K562 (cell line): ENCODE results near the gene SACM1L. TPM values are rescaled to one million over a fixed set of nuclear protein-coding genes. Genes with fewer than 3 reads are reported as not detected.
A peak's percentile ranks its signal among the peaks of the same experiment; 100 is the strongest.

Experiments
- ATAC-seq: fragments of 200-7000 bp; cut with Tn5 transposase; 3 replicates; pipeline ENCODE4 v1.9.1; 2020; ENCODE audit warnings: moderate library complexity
- BruUV-seq: library from RNA; stranded (reverse); fragments of 400-500 nt; replicated peaks from 2 replicates; lab custom pipeline; 2021; lab: Mats Ljungman, UMichigan
- CTCF ChIA-PET: fragments of 300-600 bp; formaldehyde crosslinking; extraction: SDS; loops from one replicate; lab custom pipeline; 2021; ENCODE audit warnings: low intra/inter-chr PET ratio; lab: Yijun Ruan, JAX
- POLR2A ChIA-PET: fragments of 300-600, 350-650 bp; sonication (Branson Sonifier 250); formaldehyde crosslinking; extraction: SDS; loops from one replicate; lab custom pipeline; 2021; ENCODE audit warnings: antibody characterized with exemption, inconsistent platforms; lab: Yijun Ruan, JAX
- DNase-seq, 4 experiments: peaks; one replicate each; pipeline versions ENCODE4 v3.0.0 to v3.0.0-alpha.2; 2011 to 2018; ENCODE audit warnings: low spot score in 3 of 4, mixed read lengths in 3 of 4; ENCODE audit errors: extremely low read depth in 1 of 4
- FAIRE-seq: peaks from 2 replicates; lab custom pipeline; 2011; peaks lifted over from hg19 to GRCh38; lab: Jason Lieb, UNC
- H2AFZ ChIP-seq: 2 replicates; pipeline ENCODE4 v1.6.0; 2011; ENCODE audit warnings: low read depth, low read length, control low read depth, inconsistent platforms
- H3K27ac ChIP-seq: fragments of 200-600 bp; 3 replicates; pipeline ENCODE4 v1.8.0; 2011; ENCODE audit warnings: low read depth, mild to moderate bottlenecking, control low read depth, inconsistent platforms, low read length, moderate library complexity, mixed read lengths; ENCODE audit errors: extremely low read depth
- H3K27me3 ChIP-seq, 2 experiments: fragments of 300-600 bp in 1 of 2; 2 replicates in 1 of 2; 3 replicates in 1 of 2; pipeline versions ENCODE4 v1.6.0 to v1.8.0; 2011; ENCODE audit warnings: inconsistent platforms in 2 of 2, low read length in 2 of 2, mild to moderate bottlenecking in 1 of 2, mixed read lengths in 1 of 2, moderate library complexity in 1 of 2; ENCODE audit not compliant: control insufficient read depth in 2 of 2, insufficient read depth in 2 of 2
- H3K36me3 ChIP-seq: fragments of 300-600 bp; 3 replicates; pipeline ENCODE4 v1.8.0; 2011; ENCODE audit warnings: mild to moderate bottlenecking, low read length, inconsistent platforms; ENCODE audit not compliant: control insufficient read depth, insufficient read depth
- H3K4me1 ChIP-seq, 2 experiments: fragments of 200-600 bp in 1 of 2; replicated peaks in 1 of 2; 2 replicates in 1 of 2; 3 replicates in 1 of 2; pipeline versions ENCODE4 v1.5.1 to v1.8.0; 2011; ENCODE audit warnings: inconsistent platforms in 2 of 2, low read length in 2 of 2, mild to moderate bottlenecking in 1 of 2, mixed read lengths in 1 of 2, moderate library complexity in 1 of 2; ENCODE audit not compliant: control insufficient read depth in 2 of 2, insufficient read depth in 2 of 2
- H3K4me2 ChIP-seq: 2 replicates; pipeline ENCODE4 v1.6.1; 2011; ENCODE audit warnings: low read length, control low read depth, inconsistent platforms, mixed read lengths; ENCODE audit not compliant: insufficient read depth
- H3K4me3 ChIP-seq: fragments of 200-600 bp; sonication (generic), shearing (Covaris generic); 2 replicates; pipeline ENCODE4 v1.5.1; 2016; ENCODE audit warnings: control low read depth, inconsistent platforms
- H3K79me2 ChIP-seq: fragments of 200-600 bp; 3 replicates; pipeline ENCODE4 v1.8.0; 2011; ENCODE audit warnings: low read length, inconsistent platforms; ENCODE audit not compliant: control insufficient read depth, insufficient read depth
- H3K9ac ChIP-seq, 2 experiments: 2 replicates each; pipeline versions ENCODE4 v1.6.0 to v1.6.1; 2011; ENCODE audit warnings: low read depth in 2 of 2, low read length in 2 of 2, control low read depth in 1 of 2, inconsistent platforms in 1 of 2, mild to moderate bottlenecking in 1 of 2, mixed read lengths in 1 of 2; ENCODE audit not compliant: insufficient read depth in 1 of 2
- H3K9me1 ChIP-seq: one replicate; pipeline ENCODE4 v1.6.0; 2011; ENCODE audit warnings: inconsistent platforms, mild to moderate bottlenecking, low read length, moderate library complexity; ENCODE audit not compliant: control insufficient read depth, insufficient read depth
- H3K9me3 ChIP-seq: replicated peaks from 2 replicates; pipeline ENCODE4 v1.5.1; 2011; ENCODE audit warnings: low read depth, low read length, inconsistent platforms; ENCODE audit not compliant: control insufficient read depth, insufficient read depth
- H4K20me1 ChIP-seq: replicated peaks from 2 replicates; pipeline ENCODE4 v1.6.1; 2011; ENCODE audit warnings: low read length, inconsistent platforms, mixed read lengths; ENCODE audit not compliant: control insufficient read depth, insufficient read depth
- BRD9 ChIP-seq: fragments of 450-650 bp; IDR thresholded peaks from 2 replicates; pipeline ENCODE4 v1.6.1; 2018; ENCODE audit warnings: low read depth; ENCODE audit not compliant: partially characterized antibody
- C11orf30 ChIP-seq: fragments of 450-650 bp; IDR thresholded peaks from 2 replicates; pipeline ENCODE4 v1.6.1; 2016; ENCODE audit warnings: low read depth, mild to moderate bottlenecking
- CHCHD3 ChIP-seq: fragments of 250-450 bp; sonication (Bioruptor Pico); IDR thresholded peaks from 2 replicates; pipeline ENCODE4 v2.1.2; 2022; ENCODE audit warnings: mild to moderate bottlenecking
- CUX1 ChIP-seq: fragments of 200-800 bp; sonication (Bioruptor generic); IDR thresholded peaks from 2 replicates; pipeline ENCODE4 v1.6.1; 2016; ENCODE audit warnings: missing genetic modification characterization, missing compliant biosample characterization
- ERF ChIP-seq: fragments of 450-650 bp; formaldehyde crosslinking; IDR thresholded peaks from 2 replicates; pipeline ENCODE4 v1.4.0; 2020; ENCODE audit warnings: mild to moderate bottlenecking, mixed read lengths
- FOXA1 ChIP-seq: fragments of 450-650 bp; IDR thresholded peaks from 2 replicates; pipeline ENCODE4 v1.6.1; 2016; ENCODE audit warnings: mild to moderate bottlenecking, borderline replicate concordance
- MAFG ChIP-seq: fragments of 450-650 bp; conservative IDR thresholded peaks from 2 replicates; pipeline ENCODE4 v1.6.1; 2016; ENCODE audit warnings: missing genetic modification characterization, missing compliant biosample characterization
- MTA2 ChIP-seq: fragments of 450-650 bp; IDR thresholded peaks from 2 replicates; pipeline ENCODE4 v1.6.1; 2016; ENCODE audit warnings: low read depth
- RFX5 ChIP-seq: IDR thresholded peaks from 2 replicates; pipeline ENCODE4 v1.6.1; 2011; ENCODE audit warnings: low read depth, mild to moderate bottlenecking, improper control_type of control experiment, low read length
- TAL1 ChIP-seq: fragments of 450-650 bp; IDR thresholded peaks from 2 replicates; pipeline ENCODE4 v1.6.1; 2016; ENCODE audit warnings: mild to moderate bottlenecking
- ZNF316 ChIP-seq: fragments of 450-650 bp; IDR thresholded peaks from 2 replicates; pipeline ENCODE4 v1.6.1; 2016
- in situ Hi-C: fragments of 300-500 bp; cut with MboI; formaldehyde crosslinking; loops from 4 replicates; pipeline ENCODE4 v1.15.0; 2018; ENCODE audit warnings: inconsistent platforms, mixed read lengths
- intact Hi-C: fragments of 100-400 bp; cut with micrococcal nuclease; formaldehyde crosslinking; loops from 2 replicates; pipeline ENCODE4 v1.14.2; 2022
- polyA plus RNA-seq, 8 experiments: library from polyadenylated mRNA; depleted of rRNA in 4 of 8; stranded (reverse) in 5 of 8; unstranded in 3 of 8; fragments of >200 nt; fragmentation: Nextera tagmentation in 2 of 8; fragmentation: Illumina TruSeq in 1 of 8; extraction: Ambion mirVana in 2 of 8; extraction: Trizol in 1 of 8; gene quantifications; 2 replicates each; pipeline versions ENCODE4 v1.2.1 to v1.2.3, GENCODE V29; 2011 to 2014; ENCODE audit warnings: inconsistent platforms in 1 of 8, missing spikeins in 1 of 8
- total RNA-seq, 7 experiments: library from RNA; depleted of rRNA in 6 of 7; stranded (reverse); fragments of >200 nt in 6 of 7; fragmentation: Illumina TruSeq in 2 of 7; extraction: Trizol in 2 of 7; gene quantifications; 2 replicates each; pipeline versions ENCODE4 v1.2.1 to v1.2.3, GENCODE V29; 2011 to 2021; ENCODE audit warnings: low replicate concordance in 1 of 7

The SACM1L gene
- total and polyA plus RNA-seq, 9 of the 15 experiments (the other 6 are each of a cell fraction or from before 2014, with no cell fraction given) = 25.7 to 67.2 (median 40.3) TPM

GRCh38 chr3:45739991-45740390 is 50.8 kb downstream of the SACM1L start (continued):
- no peak for TF ChIP-seq MTA2
- TF ChIP-seq FOXA1 = no peak
- no peak for TF ChIP-seq RFX5
- no peak for TF ChIP-seq BRD9
- no peak for TF ChIP-seq TAL1

GRCh38 chr3:45741247-45741646 is 52.1 kb downstream of the SACM1L start:
- Histone ChIP-seq H3K79me2 (no peaks in the 10 kb centered on the region), H3K27me3 (no peaks in the 10 kb centered on the region), H4K20me1 (no peaks in the 10 kb centered on the region), H3K9me1 (no peaks in the 10 kb centered on the region), H3K4me2 (no peak overlapping the region), H3K9me3 (no peaks in the 10 kb centered on the region), H2AFZ (no peak overlapping the region), H3K27ac (no peak overlapping the region), H3K4me1 (peaks cover 0 to 2% of the 10 kb centered on the region in 2 experiments; a peak in 1 of 5 replicates), H3K36me3 (peaks cover 87% of the 10 kb centered on the region), H3K4me3 (no peak overlapping the region), H3K9ac (no peak overlapping the region)
- ATAC-seq (no peak), DNase-seq (no peak), FAIRE-seq (no peak)
- POLR2A ChIA-PET = no interaction called here
- BruUV-seq = no TSS peak
- CTCF ChIA-PET = no interaction called here
- intact Hi-C loops = no loop called here
- TF ChIP-seq C11orf30 = peak; percentile 70; the same call in 1 of the 2 replicates
- TF ChIP-seq ERF (CRISPR knock-in tag) = no peak
- peak; percentile 88 for TF ChIP-seq ZNF316
- no peak for TF ChIP-seq CHCHD3
- peak; percentile 69 for TF ChIP-seq MAFG (tag)
- TF ChIP-seq CUX1 (CRISPR knock-in tag) = no peak
- in situ Hi-C loops = no loop called here
